Measurements from ENCODE around the gene MAGI2.

The MAGI2 gene

GRCh38 chr7:78090616-78091015, 1362.9 kb downstream of the MAGI2 start:
- DNase-seq (ENCODE audit: low read depth, low spot score) = no peak

GRCh38 chr7:78083476-78084120, 1369.9 kb downstream of the MAGI2 start:
- DNase-seq (ENCODE audit: low read depth, low spot score) = no peak

- DNase-seq (ENCODE audit: low read depth, low spot score) = no peak
These were observed 1370.9 kb downstream of the MAGI2 start for GRCh38 chr7:78082556-78082955.

GRCh38 chr7:78081888-78082287, 1371.6 kb downstream of the MAGI2 start:
- DNase-seq (ENCODE audit: low read depth, low spot score) = no peak

GRCh38 chr7:78081344-78081743, 1372.1 kb downstream of the MAGI2 start:
- no peak for DNase-seq (ENCODE audit: low read depth, low spot score)

- DNase-seq (ENCODE audit: low read depth, low spot score) = no peak
These were observed 1372.7 kb downstream of the MAGI2 start for GRCh38 chr7:78080811-78081210.

- DNase-seq (ENCODE audit: low read depth, low spot score) = no peak
These were observed 1373.2 kb downstream of the MAGI2 start for GRCh38 chr7:78080241-78080640.

- DNase-seq (ENCODE audit: low read depth, low spot score) = no peak
These were observed 1378.8 kb downstream of the MAGI2 start for GRCh38 chr7:78074713-78075112.

GRCh38 chr7:78073609-78074382, 1379.7 kb downstream of the MAGI2 start:
- DNase-seq (ENCODE audit: low read depth, low spot score) = no peak

- no peak for DNase-seq (ENCODE audit: low read depth, low spot score)
These were observed 1381.3 kb downstream of the MAGI2 start for GRCh38 chr7:78072201-78072590.

GRCh38 chr7:78071491-78072200, 1381.8 kb downstream of the MAGI2 start:
- no peak for DNase-seq (ENCODE audit: low read depth, low spot score)

- DNase-seq (ENCODE audit: low read depth, low spot score) = no peak
These were observed 1386.9 kb downstream of the MAGI2 start for GRCh38 chr7:78066599-78066998.

- no peak for DNase-seq (ENCODE audit: low read depth, low spot score)
These were observed 1389.7 kb downstream of the MAGI2 start for GRCh38 chr7:78063758-78064157.

- no peak for DNase-seq (ENCODE audit: low read depth, low spot score)
These were observed 1391.3 kb downstream of the MAGI2 start for GRCh38 chr7:78062214-78062613.

- DNase-seq (ENCODE audit: low read depth, low spot score) = no peak
These were observed 1395.9 kb downstream of the MAGI2 start for GRCh38 chr7:78057571-78057970.

GRCh38 chr7:78055599-78055998, 1397.9 kb downstream of the MAGI2 start:
- DNase-seq (ENCODE audit: low read depth, low spot score) = no peak

GRCh38 chr7:78055001-78055573, 1398.4 kb downstream of the MAGI2 start:
- no peak for DNase-seq (ENCODE audit: low read depth, low spot score)

- DNase-seq (ENCODE audit: low read depth, low spot score) = no peak
These were observed 1401.4 kb downstream of the MAGI2 start for GRCh38 chr7:78052112-78052511.

- no peak for DNase-seq (ENCODE audit: low read depth, low spot score)
These were observed 1405.7 kb downstream of the MAGI2 start for GRCh38 chr7:78047800-78048199.

- no peak for DNase-seq (ENCODE audit: low read depth, low spot score)
These were observed 1410.3 kb downstream of the MAGI2 start for GRCh38 chr7:78043159-78043558.

- DNase-seq (ENCODE audit: low read depth, low spot score) = no peak
These were observed 1412.0 kb downstream of the MAGI2 start for GRCh38 chr7:78041423-78041822.
